Eye (tissue), 1 donor: ENCODE results near the gene CSNK2A2.

Experiments used
- DNase-seq: peaks from one replicate; pipeline ENCODE4 v3.0.0-alpha.2; 2015

CSNK2A2 gene

DNA sequence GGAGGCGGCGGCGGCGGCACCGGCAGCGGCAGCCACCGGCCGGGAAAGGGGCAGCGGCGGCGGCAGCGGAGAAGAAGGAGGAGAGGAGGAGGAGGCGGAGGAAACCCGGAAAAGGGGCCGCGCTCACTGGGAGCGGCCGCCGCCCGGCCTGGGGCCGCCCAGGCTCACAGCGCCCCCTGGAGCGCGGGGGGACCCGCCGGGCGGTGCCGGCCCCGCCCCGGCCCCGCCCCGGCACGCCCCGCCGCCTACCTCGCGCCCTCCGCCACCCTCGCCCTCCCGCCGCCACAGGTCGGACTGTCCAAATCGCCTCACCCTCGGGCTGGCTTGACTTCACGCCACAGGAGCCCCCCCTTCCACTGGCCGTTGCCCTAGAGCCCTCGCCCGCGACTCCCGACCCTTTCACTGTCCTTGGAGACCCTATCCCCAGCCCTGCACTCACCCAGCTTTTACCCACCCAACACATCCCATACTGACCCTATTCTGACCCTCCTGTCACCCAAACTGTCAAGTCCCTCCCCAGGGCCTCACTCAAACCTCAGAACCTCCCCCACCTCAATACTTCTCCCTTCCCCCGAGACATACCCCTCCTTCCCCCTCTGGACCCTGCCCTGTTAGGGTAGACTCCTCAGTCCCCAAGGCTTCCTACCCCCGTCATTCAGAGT is at the start of gene CSNK2A2:
Gene CSNK2A2, minus strand, starts transcription at position 85 of the 662 bp plus-strand sequence. CDS start 370 bp downstream, outside the sequence.
- DNase-seq: peak; percentile 78

- DNase-seq: peak; percentile 6
These were observed 45.7 kb upstream of the CSNK2A2 start for GRCh38 chr16:58243528-58244004.

DNA sequence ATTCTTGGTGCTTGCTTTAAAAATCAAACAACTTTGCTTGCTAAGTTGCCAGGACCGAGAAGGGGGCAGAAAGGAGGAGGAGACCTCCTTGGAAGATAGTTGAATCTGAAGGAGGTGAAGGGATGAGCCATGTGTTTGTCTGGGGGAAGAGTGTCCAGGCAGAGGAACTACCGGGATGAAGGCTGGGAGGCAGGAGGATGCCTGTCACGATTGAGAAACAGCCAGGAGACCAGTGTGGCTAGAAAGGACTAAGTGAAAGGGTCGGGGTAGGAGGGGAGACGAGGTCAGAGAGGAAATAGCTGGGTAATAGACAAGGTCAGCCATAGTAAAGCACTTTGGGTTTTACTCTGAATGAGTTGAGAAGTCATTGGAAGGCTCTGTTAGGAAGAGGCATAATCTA is 38.9 kb upstream of the CSNK2A2 start:
- no peak for DNase-seq

GRCh38 chr16:58236231-58236690 is 38.4 kb upstream of the CSNK2A2 start:
- DNase-seq: peak; percentile 87

GRCh38 chr16:58235663-58236062 is 37.8 kb upstream of the CSNK2A2 start:
- no peak for DNase-seq

DNA sequence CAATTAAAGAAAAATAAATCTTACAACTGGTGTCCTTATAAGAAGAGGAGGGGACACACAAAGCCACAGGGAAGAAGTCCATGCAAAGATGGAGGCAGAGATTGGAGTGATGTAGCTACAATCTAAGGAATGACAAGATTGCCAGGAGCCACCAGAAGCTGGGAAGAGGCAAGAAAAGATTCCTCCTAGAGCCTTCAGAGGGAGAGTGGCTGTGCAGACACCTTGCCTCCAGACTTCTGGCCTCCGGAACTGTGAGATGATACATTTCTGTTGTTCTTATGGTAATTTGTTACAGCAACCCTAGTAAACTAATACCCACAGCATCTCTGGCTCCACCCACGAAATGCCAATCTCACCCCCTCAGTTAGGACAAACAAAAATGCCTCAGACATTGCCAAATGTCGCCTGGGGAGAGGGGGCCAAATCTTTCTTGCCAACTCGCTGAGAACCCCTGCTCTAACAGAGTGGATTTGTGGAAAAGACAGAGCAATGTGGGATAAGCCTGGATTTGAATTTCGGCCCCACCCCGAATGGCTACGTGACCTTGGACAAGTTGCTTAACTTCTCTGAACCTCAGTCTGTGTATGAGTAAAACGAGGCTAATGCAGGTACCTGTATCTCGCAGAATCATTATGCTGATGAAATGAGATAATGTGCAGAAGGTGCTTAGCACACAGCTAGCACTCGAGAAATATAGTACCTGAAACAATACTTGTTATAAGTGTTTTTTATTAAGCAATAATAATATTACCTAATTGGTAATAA is 37.1 kb upstream of the CSNK2A2 start:
- no peak for DNase-seq

DNA sequence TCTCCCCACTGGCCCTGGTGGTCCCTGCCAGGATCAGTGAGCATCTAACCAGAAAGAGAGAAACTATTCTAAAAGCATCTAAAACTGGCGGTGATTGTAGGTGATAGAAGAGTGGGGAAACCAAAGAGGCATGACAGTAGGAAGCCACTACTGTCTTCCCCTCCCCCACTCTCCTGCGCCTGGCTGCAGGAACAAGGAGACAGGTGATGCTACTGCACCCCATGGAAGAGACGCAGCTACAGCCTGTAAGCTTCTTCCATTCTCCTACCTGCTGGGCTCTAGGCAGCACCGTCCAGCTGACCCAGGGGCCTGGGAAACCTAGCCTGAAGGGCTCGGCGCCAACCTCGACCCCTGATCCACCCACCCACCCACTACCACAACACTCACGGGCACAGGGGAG is 32.4 kb upstream of the CSNK2A2 start:
- DNase-seq: no peak

GRCh38 chr16:58226790-58227189 is 28.9 kb upstream of the CSNK2A2 start:
- DNase-seq: no peak

GRCh38 chr16:58225965-58226602 is 28.2 kb upstream of the CSNK2A2 start:
- DNase-seq: no peak

GRCh38 chr16:58222532-58223316 is 24.8 kb upstream of the CSNK2A2 start:
- DNase-seq: no peak

- no peak for DNase-seq
These were observed 21.5 kb upstream of the CSNK2A2 start for GRCh38 chr16:58219432-58219831.

DNA sequence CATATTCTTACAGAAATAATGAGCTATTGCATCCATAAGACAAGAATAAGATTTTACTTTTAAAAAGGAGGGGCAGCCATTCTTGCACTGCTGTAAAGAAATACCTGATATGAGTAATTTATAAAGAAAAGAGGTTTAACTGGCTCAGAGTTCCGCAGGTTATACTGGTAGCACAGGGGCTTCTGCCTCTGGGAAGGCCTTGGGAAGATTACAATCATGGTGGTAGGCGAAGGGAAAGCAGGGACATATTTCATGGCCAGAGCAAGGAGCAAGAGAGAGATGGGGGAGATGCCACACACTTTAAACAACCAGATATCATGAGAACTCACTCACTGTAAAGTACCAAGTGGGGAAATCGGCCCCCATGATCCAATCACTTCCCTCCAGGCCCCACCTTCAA is 20.9 kb upstream of the CSNK2A2 start:
- DNase-seq: no peak

DNA sequence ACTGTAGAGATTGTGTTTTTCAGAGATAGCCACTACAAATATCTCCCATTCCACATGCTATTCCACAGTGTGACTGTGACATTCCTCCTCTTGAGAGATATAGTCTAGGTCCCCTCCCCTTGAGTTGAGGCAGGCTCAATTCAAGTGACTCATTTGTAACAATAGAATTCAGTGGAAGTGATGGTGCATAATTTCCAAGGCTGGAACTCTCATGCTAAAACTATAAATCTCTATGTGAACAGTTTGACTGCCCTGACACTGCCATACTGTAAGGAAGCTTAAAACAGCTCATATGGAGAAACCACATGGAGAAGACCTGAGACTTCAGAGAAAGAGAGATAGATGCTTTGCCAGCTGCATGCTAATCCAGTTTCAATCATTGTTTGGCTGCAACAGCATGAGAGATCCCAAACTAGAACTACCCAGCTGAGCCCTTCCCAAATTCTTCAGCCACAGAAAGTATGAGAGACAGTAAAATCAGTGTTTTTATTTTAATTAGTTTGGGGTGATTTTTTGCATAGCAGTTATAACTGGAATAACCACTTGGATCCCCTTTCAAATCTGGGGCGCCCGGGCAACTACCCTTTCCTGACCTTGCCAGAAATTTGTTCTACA is 19.5 kb upstream of the CSNK2A2 start:
- no peak for DNase-seq

DNA sequence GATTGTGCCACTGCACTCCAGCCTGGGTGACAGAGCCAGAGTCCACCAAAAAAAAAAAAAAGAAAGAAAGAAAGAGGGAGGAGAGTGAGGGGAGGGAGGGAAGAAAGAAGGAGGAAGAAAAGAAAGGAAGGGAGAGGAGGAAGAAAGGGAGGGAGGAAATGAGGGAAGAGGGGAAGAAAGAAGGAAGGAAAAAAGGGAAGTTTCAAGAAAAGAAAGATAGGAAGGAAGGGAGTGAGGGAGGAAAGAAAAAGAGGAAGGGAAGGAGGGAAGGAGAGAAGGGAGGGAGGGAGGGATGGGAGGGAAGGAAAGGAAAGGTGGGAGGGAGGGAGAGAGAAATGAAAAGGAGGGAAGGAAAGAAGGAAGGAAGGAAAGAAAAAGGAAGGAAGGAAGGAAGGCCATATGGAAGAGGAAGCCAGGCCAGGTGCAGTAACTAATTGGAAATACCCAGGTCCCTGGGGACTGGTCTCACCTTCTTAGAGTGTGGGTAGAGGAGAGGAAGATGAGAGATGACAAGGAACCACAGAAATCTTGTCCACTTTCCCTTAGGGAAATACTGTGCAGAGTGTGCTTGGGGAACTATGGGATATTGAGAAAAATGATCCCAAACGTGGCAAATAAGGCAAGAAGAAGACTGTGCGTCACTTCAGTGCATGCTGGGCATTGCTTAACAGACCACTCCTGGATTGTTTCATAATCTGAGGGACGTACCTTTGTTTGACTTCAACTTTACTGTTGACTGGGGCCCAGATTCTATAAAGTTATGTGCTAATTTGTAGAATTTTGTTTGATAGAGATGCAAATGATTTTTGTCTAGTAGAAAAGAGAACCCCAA is 15.1 kb upstream of the CSNK2A2 start:
- DNase-seq: no peak

- DNase-seq: no peak
These were observed 13.9 kb upstream of the CSNK2A2 start for GRCh38 chr16:58211846-58212245.

DNA sequence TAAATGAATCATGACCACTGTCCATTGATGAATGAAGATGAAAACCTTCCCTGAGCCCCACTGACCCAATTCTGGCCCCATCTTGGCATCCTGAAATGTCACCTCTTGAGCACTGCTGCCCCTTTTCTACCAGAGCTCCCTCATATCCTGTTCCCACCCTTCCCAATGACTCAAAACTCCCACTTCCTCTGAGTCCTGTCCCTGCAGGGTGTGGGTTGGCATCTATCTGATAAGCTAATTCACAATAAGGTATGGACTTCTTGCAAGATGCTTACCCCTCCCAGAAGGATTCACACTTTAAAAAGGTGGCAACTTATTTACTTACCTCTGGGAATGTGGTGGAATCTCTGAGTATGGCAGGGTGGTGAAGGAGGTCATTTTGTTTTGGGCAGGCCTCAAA is 13.3 kb upstream of the CSNK2A2 start:
- no peak for DNase-seq

- DNase-seq: no peak
These were observed 7.5 kb upstream of the CSNK2A2 start for GRCh38 chr16:58205276-58206036.

- no peak for DNase-seq
These were observed 3.3 kb upstream of the CSNK2A2 start for GRCh38 chr16:58201163-58201562.

- DNase-seq: no peak
These were observed 2.3 kb upstream of the CSNK2A2 start for GRCh38 chr16:58200004-58200797.
